Measurements from ENCODE around the gene CDH4. TPM values are rescaled to one million over a fixed set of nuclear protein-coding genes. Genes with fewer than 3 reads are reported as not detected.
"Not testable (repeated sequence)": the region's sequence is repeated elsewhere in the genome, so short reads cannot be mapped to it uniquely, and the experiment has no call there.

Gene CDH4
- total RNA-seq, 1 experiment from 2014 or later, result not detected

GRCh38 chr20:61970357-61970756 is 718.3 kb downstream of the CDH4 start:
- no TSS peak for BruUV-seq (replicated peaks)
- Histone ChIP-seq H3K27ac (ENCODE audit: low read length) (no peak overlapping the region), H3K4me3 (ENCODE audit: low read depth in 2 of 2, low read length in 2 of 2) (no peak overlapping the region), H3K36me3 (ENCODE audit: control insufficient read depth, insufficient read depth, low read length) (no peaks in the 10 kb centered on the region; the same call in 1 of the 2 replicates), H3K27me3 (ENCODE audit: control insufficient read depth, insufficient read depth, low read length) (no peaks in the 10 kb centered on the region), H3K4me1 (ENCODE audit: control insufficient read depth, insufficient read depth, low read length) (no peaks in the 10 kb centered on the region), H3K9me3 (ENCODE audit: control insufficient read depth, insufficient read depth, low read depth, low read length) (no peaks in the 10 kb centered on the region)
- ChIA-PET POLR2A (no interaction called here), CTCF (no interaction called here)
- TF ChIP-seq REST (IDR thresholded peaks at IDR 0.05; ENCODE audit: insufficient read depth in 1 of 2, low read depth in 2 of 2, low read length in 1 of 2), result no peak
- no peak for TF ChIP-seq CTCF (IDR thresholded peaks at IDR 0.05)
- TF ChIP-seq SIN3A (IDR thresholded peaks at IDR 0.05; ENCODE audit: borderline replicate concordance, insufficient read depth, low read depth, low read length), result no peak
- TF ChIP-seq POLR2AphosphoS5 (IDR thresholded peaks at IDR 0.05; ENCODE audit: low read depth, low read length), result no peak
- TF ChIP-seq TCF7L2 (IDR thresholded peaks at IDR 0.05; ENCODE audit: low read depth, low read length), result no peak
- intact Hi-C loops (cut with micrococcal nuclease; ENCODE audit: unreplicated experiment) (no loop called here), in situ Hi-C loops (cut with HindIII; ENCODE audit: low pct_unique_long_range_greater_than_20kb, low sequenced_read_pairs) (no loop called here)
- DNase-seq (ENCODE audit: low read depth, low spot score) (no peak), ATAC-seq (no peak)

- H3K9me3 ChIP-seq (ENCODE audit: control insufficient read depth, insufficient read depth, low read depth, low read length); CTCF ChIA-PET; DNase-seq (ENCODE audit: low read depth, low spot score); H3K4me3 ChIP-seq (ENCODE audit: low read depth in 2 of 2, low read length in 2 of 2); H3K27ac ChIP-seq (ENCODE audit: low read length); H3K4me1 ChIP-seq (ENCODE audit: control insufficient read depth, insufficient read depth, low read length); intact Hi-C loops (cut with micrococcal nuclease; ENCODE audit: unreplicated experiment); in situ Hi-C loops (cut with HindIII; ENCODE audit: low pct_unique_long_range_greater_than_20kb, low sequenced_read_pairs); POLR2A ChIA-PET; ATAC-seq; H3K27me3 ChIP-seq (ENCODE audit: control insufficient read depth, insufficient read depth, low read length); H3K36me3 ChIP-seq (ENCODE audit: control insufficient read depth, insufficient read depth, low read length); BruUV-seq (replicated peaks): not testable (repeated sequence)
Measured at GRCh38 chr20:61971595-61971994, 719.5 kb downstream of the CDH4 start.

GRCh38 chr20:61972636-61973508 is 720.8 kb downstream of the CDH4 start:
- Histone ChIP-seq H3K9me3 (ENCODE audit: control insufficient read depth, insufficient read depth, low read depth, low read length) (no peaks in the 10 kb centered on the region), H3K4me1 (ENCODE audit: control insufficient read depth, insufficient read depth, low read length) (no peaks in the 10 kb centered on the region), H3K36me3 (ENCODE audit: control insufficient read depth, insufficient read depth, low read length) (no peaks in the 10 kb centered on the region; the same call in 1 of the 2 replicates), H3K4me3 (ENCODE audit: low read depth in 2 of 2, low read length in 2 of 2) (no peak overlapping the region), H3K27me3 (ENCODE audit: control insufficient read depth, insufficient read depth, low read length) (no peaks in the 10 kb centered on the region), H3K27ac (ENCODE audit: low read length) (no peak overlapping the region)
- TF ChIP-seq SIN3A (IDR thresholded peaks at IDR 0.05; ENCODE audit: borderline replicate concordance, insufficient read depth, low read depth, low read length) (no peak), TCF7L2 (IDR thresholded peaks at IDR 0.05; ENCODE audit: low read depth, low read length) (no peak), POLR2AphosphoS5 (IDR thresholded peaks at IDR 0.05; ENCODE audit: low read depth, low read length) (no peak), CTCF (IDR thresholded peaks at IDR 0.05) (no peak), REST (IDR thresholded peaks at IDR 0.05; ENCODE audit: insufficient read depth in 1 of 2, low read depth in 2 of 2, low read length in 1 of 2) (no peak)
- ChIA-PET POLR2A (no interaction called here), CTCF (no interaction called here)
- no TSS peak for BruUV-seq (replicated peaks)
- intact Hi-C loops (cut with micrococcal nuclease; ENCODE audit: unreplicated experiment), result no loop called here
- DNase-seq (ENCODE audit: low read depth, low spot score), result no peak
- ATAC-seq, result no peak
- in situ Hi-C loops (cut with HindIII; ENCODE audit: low pct_unique_long_range_greater_than_20kb, low sequenced_read_pairs), result no loop called here
